NCI-H2081 treated with DMSO at 0.1 percent for 48 hours (cell line): ENCODE data around the gene FSCB.
"Not testable (repeated sequence)": the region's sequence is repeated elsewhere in the genome, so short reads cannot be mapped to it uniquely, and the experiment has no call there.

ENCODE experiments used
- DNase-seq: peaks from one replicate; lab custom pipeline; 2025; lab: John Stamatoyannopoulos, UW

The FSCB gene

GRCh38 chr14:44507183-44507582, at the start of gene FSCB:
Gene FSCB (minus strand): TSS chr14:44507283. CDS start chr14:44506987, 296 bp downstream.
- DNase-seq: no peak

DNA sequence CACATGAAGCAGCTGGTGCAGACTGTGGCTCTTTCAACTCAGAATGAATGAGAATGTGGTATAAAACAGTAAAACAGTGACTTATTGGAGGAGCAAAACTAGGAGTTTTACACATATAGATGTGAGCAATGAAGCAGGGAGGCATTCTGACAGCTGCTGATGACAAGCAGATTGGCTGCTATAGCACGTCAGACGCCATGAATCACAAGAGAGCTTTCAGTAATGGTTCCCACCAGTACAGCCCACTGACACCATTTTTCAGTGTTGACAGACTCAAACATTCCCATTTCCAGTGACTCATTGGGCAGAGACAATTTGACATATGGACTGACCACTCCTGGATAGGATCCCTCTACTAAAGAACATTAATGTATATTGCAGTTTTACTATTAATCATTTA, 24.6 kb upstream of the FSCB start:
- DNase-seq: no peak

- no peak for DNase-seq
Measured at GRCh38 chr14:44530475-44530874, 23.4 kb upstream of the FSCB start.

DNA sequence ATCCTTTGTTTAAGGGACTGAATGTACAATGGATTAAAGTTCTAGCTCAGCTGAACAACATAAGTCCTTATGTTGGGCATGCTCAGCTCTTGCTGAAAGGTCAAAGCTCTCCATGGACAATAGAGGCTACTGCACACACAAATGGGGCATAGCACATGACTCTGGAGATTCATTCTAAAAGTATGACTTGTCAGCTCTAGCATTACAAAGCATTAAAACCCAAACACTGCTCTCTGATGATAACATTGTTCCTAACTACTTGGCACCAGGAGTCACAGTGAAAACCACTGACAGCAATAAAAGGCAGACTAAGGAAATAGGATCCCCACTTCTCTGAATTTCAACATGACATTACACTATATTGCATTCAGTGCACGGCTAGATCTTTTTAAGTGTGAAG, 21.9 kb upstream of the FSCB start:
- no peak for DNase-seq

DNA sequence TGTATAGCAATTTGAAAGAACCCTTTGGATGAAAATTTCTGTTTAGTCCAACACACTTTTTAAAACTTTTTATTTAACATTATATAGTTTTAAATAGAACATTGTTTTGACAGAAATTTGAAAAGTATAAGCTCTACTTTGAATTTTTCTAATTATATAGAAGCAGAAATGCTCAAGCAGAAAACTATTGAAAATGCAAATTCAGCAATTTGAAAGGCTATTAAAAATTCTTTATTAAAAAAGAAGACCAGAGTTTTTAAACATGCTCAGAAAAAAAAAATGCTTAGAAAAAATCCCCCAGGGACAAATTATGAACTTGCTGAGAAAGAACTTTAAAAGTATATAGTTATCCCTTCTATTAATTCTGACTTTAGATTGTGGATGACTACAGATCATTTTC, 21.1 kb upstream of the FSCB start:
- DNase-seq: no peak

DNA sequence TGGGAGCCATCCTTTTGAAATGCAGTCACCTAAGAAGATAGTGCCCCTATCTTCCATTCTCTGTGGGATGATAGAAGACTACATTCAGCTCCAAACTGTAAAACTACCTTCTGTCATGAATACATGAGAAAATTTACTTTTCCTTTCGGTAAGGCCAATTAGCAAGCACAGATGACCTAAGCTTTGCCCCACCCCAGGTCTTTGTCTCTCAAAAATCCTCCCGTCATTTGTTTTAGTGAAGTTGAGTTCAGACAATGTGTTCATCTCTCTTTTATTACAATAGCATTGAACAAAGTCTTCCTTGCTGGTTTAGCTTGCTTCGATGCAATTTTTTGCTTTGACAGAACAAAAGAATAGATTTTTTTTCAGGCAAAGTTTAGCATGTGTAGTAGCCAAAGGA, 18.2 kb upstream of the FSCB start:
- DNase-seq: no peak

- not testable (repeated sequence) for DNase-seq
Measured at GRCh38 chr14:44515668-44516067, 8.6 kb upstream of the FSCB start.

- no peak for DNase-seq
Measured at GRCh38 chr14:44508834-44509233, 1.8 kb upstream of the FSCB start.

DNA sequence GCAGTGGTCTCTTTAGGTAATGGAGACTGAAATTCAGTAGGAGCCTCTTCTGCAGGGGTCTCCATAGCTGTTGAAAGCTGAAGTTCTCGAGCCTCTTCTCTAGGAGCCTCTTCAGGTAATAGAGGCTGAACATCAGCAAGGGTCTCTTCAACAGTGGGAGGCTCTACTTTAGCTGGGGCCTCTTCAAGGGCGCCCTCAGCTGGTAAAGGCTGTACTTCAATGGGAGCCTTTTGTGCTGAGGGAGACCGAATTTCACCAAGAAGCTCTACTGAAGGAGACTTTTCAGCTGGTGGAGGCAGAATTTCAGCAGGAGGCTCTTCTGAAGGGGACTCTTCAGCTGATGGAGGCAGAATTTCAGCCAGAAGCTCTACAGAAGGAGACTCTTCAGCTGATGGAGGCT, 1.5 kb downstream of the FSCB start:
- DNase-seq: no peak

- DNase-seq: no peak
Measured at GRCh38 chr14:44497148-44497547, 9.9 kb downstream of the FSCB start.

GRCh38 chr14:44494137-44494536, 12.9 kb downstream of the FSCB start:
- no peak for DNase-seq

DNA sequence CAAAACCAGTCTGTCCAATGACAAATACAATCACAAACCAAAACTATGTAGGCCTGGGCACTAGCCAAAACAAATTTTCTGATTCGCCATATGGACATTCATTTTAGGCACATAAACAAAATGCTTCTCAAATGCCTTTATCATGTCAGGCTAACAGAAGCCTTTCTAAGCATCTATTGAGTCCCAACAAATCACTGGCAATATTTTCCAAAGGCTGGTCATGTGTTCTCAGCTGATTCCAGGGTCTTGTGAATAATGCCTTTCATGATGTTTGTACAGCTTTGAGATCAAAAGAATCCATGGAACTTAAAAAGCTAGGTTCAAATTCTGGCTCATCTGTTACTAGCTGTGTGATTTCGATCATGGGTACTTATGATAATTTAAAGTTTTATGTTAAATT, 16.1 kb downstream of the FSCB start:
- no peak for DNase-seq

DNA sequence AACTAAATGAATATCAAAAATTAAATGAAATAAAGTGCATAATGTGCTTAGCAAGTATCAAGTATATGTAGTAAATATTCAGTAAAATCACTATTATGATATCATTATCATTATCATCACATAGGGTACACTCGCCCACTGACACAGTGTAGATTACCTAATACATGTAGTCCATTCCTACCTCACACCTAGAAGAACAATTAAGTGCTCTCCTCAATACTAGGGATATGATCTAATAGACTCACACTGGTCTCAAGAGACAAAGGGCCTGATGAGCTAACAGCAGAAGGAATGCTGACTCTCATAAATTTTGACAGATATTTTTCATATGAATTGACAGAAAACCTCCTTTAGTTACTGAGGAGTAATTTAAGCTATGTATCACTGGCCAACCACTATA, 29.1 kb downstream of the FSCB start:
- DNase-seq: no peak

DNA sequence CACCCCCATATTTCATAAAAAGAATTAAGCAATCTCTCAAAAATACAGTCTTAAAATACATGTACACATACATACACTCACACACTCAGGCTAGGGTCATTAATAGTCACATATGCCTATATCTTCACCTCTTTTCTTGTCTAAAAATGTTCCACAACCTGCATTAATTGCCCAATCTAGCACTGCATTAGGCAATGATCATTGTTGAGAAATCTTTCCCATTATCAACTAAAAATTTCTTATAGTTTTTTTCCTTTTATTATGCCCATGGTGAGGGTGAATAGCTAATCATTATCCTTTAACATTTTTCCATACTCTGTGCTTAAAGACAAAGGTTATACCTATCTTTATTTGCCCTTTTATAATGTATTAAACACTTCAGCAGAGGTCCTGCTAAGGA, 38.3 kb downstream of the FSCB start:
- no peak for DNase-seq

DNA sequence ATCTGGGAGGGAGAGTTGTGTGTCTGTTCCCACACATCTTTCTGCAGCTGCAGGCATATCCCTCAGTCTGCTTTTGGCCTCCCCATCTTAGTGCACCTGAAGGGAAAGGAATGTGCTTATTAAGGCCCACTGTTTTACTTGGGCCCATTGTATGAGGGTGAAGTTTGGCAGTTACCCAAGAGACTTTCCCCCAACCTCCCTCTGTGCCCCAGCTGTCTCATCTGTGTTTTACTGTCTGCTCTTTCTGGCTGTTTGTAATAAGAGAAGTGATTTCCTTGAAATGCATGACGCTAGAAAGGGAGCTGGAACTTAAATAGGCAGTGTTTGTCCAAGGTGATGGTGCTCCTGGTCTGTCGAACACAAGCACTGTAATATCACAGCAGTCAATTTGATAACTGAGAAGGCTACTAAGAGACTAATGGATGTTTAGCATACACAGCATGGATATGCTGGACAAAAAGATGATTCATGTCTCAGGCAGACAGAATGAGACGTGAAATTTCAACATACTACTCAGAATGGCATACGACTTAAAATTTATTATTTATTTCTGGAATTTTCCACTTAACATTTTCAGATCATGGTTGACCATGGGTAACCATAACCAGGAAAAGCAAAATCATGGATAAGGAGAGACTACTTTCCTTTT, 43.6 kb downstream of the FSCB start:
- peak; percentile 90 for DNase-seq

DNA sequence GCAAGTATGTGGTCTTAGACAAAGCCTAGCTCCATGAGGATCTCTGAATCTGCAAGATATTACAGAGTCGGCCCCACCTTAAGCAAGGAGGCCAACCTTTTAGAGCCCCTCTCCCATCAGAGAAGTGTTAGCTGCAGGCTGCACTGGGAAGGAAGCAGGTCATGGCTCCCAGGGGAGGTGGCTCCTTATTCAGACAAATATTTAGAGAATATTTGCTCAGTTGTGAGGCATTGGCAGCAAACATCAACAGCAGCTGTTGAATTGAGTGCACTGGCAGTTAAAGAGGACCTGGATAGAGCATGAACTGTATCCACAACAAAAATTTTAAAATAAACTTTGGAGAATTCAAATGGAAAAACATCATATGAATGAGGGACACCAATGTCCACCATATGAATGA, 44.7 kb downstream of the FSCB start:
- peak; percentile 17 for DNase-seq

DNA sequence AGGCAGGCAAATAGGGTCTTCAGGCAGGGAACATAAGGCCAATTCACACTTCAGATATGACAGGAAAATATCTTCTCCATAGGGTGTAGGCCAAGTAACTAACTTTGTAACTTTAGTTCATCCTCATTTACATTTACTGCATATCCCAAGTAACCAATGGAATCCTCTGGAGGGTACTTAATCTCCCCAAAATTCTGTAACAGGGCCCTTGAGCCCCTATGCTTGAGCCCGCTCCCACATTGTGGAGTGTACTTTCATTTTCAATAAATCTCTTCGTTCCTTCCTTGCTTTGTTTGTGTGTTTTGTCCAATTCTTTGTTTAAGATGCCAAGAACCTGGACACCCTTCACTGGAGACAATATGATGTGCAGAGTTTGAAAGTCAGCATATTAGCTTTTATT, 45.3 kb downstream of the FSCB start:
- DNase-seq: no peak
